Measurements from ENCODE around the gene EPB41L3.

DNA sequence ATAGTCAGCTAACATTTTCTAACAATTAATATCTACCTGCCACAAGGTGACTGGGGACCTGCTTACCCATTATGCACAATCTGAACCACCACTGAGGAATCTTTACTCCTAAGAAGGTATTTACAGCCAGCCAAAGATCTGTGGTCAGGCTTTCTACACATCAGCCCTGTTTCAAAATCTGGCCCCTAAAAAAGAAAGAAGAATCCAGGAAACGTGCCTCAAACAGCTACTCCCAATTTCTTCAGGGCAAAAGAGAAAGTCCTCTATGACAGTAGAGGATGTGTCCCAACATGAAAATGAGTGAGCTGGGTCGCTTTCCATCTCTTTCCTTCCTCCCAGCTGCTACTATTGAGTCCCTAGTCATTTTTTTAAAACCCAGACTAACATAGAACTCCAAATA, 79.5 kb downstream of the EPB41L3 start:
- TF ChIP-seq, protein P1, sequence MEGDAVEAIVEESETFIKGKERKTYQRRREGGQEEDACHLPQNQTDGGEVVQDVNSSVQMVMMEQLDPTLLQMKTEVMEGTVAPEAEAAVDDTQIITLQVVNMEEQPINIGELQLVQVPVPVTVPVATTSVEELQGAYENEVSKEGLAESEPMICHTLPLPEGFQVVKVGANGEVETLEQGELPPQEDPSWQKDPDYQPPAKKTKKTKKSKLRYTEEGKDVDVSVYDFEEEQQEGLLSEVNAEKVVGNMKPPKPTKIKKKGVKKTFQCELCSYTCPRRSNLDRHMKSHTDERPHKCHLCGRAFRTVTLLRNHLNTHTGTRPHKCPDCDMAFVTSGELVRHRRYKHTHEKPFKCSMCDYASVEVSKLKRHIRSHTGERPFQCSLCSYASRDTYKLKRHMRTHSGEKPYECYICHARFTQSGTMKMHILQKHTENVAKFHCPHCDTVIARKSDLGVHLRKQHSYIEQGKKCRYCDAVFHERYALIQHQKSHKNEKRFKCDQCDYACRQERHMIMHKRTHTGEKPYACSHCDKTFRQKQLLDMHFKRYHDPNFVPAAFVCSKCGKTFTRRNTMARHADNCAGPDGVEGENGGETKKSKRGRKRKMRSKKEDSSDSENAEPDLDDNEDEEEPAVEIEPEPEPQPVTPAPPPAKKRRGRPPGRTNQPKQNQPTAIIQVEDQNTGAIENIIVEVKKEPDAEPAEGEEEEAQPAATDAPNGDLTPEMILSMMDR (IDR thresholded peaks at IDR 0.05; ENCODE audit: low read depth, low read length), result no peak
- no peak for TF ChIP-seq EZH2phosphoT487 (IDR thresholded peaks at IDR 0.05; ENCODE audit: low read depth)

Measured in OCI-LY3 (cell line).